ENCODE data around the gene HDAC4.

Gene HDAC4

GRCh38 chr2:239393941-239394340 lies 6.9 kb downstream of the HDAC4 start:
- peak; percentile 84 for DNase-seq (ENCODE audit: low read depth)
- no peak overlapping the region for H3K4me3 ChIP-seq (ENCODE audit: control insufficient read depth, low read depth, low read length)
- TF ChIP-seq, protein P1, sequence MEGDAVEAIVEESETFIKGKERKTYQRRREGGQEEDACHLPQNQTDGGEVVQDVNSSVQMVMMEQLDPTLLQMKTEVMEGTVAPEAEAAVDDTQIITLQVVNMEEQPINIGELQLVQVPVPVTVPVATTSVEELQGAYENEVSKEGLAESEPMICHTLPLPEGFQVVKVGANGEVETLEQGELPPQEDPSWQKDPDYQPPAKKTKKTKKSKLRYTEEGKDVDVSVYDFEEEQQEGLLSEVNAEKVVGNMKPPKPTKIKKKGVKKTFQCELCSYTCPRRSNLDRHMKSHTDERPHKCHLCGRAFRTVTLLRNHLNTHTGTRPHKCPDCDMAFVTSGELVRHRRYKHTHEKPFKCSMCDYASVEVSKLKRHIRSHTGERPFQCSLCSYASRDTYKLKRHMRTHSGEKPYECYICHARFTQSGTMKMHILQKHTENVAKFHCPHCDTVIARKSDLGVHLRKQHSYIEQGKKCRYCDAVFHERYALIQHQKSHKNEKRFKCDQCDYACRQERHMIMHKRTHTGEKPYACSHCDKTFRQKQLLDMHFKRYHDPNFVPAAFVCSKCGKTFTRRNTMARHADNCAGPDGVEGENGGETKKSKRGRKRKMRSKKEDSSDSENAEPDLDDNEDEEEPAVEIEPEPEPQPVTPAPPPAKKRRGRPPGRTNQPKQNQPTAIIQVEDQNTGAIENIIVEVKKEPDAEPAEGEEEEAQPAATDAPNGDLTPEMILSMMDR (conservative IDR thresholded peaks at IDR 0.05; ENCODE audit: control insufficient read depth, insufficient read depth, low read depth, low read length) = no peak

- peak; percentile 70 for DNase-seq (ENCODE audit: low read depth)
- no peak overlapping the region for H3K4me3 ChIP-seq (ENCODE audit: control insufficient read depth, low read depth, low read length)
- TF ChIP-seq, protein P1 (conservative IDR thresholded peaks at IDR 0.05; ENCODE audit: control insufficient read depth, insufficient read depth, low read depth, low read length) = no peak
Measured at GRCh38 chr2:239393388-239393940, 7.4 kb downstream of the HDAC4 start.

GRCh38 chr2:239392688-239393387 lies 8.0 kb downstream of the HDAC4 start:
- DNase-seq (ENCODE audit: low read depth) = no peak
- TF ChIP-seq, protein P1 (conservative IDR thresholded peaks at IDR 0.05; ENCODE audit: control insufficient read depth, insufficient read depth, low read depth, low read length) = no peak
- no peak overlapping the region for H3K4me3 ChIP-seq (ENCODE audit: control insufficient read depth, low read depth, low read length)

GRCh38 chr2:239392072-239392357 lies 8.8 kb downstream of the HDAC4 start:
- TF ChIP-seq, protein P1 (conservative IDR thresholded peaks at IDR 0.05; ENCODE audit: control insufficient read depth, insufficient read depth, low read depth, low read length) = no peak
- H3K4me3 ChIP-seq (ENCODE audit: control insufficient read depth, low read depth, low read length) = no peak overlapping the region
- DNase-seq (ENCODE audit: low read depth) = no peak

DNA sequence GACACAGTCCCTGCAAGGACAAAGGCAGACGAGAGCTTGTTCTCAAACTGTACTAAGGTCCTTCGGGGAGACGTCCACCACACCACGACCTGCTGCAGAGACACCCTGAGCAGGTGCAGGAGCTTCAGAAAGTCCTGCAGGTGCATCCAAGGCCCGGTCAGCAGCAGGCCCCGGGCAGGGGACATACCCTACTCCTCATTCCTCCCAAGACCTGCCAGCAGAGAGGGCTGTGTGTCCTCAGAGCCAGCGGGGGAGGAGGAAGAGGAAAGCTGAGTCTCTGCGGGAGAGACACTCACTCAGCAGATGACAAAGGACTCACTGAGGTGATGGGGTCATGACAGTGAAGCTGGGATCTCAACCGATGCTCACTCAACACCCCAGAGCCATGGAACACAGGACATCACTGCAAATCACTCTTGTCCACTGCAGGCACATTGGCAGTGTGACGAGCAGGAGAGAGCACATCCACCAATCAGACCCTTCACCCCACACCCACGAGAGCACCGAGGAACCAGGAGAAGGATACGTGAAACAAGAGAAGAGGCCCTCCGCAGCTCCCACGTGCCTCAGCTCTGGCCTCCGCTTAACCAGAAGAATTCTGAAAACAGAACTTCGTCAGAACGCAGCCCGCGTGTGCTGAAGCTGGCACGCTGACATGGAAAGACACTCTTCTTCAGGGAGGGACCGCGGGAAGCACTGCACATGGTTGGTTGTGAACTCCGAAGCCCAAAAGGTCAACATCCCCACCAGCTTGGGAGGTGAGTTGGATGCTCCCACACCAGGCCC lies 9.3 kb downstream of the HDAC4 start:
- TF ChIP-seq, protein P1 (conservative IDR thresholded peaks at IDR 0.05; ENCODE audit: control insufficient read depth, insufficient read depth, low read depth, low read length) = no peak
- no peak overlapping the region for H3K4me3 ChIP-seq (ENCODE audit: control insufficient read depth, low read depth, low read length)
- DNase-seq (ENCODE audit: low read depth) = no peak

- TF ChIP-seq, protein P1 (conservative IDR thresholded peaks at IDR 0.05; ENCODE audit: control insufficient read depth, insufficient read depth, low read depth, low read length) = no peak
- no peak for DNase-seq (ENCODE audit: low read depth)
- H3K4me3 ChIP-seq (ENCODE audit: control insufficient read depth, low read depth, low read length) = no peak overlapping the region
Measured at GRCh38 chr2:239390546-239391285, 10.1 kb downstream of the HDAC4 start.

Data from fibroblast of mammary gland (primary cell).